GM18907 (cell line): ENCODE measurements around the gene ASIC4.

Source experiments
- ATAC-seq: cut with Tn5 transposase; IDR thresholded peaks from one replicate; pipeline ENCODE4 v1.9.1; 2021; ENCODE audit warnings: mild to moderate bottlenecking, moderate library complexity; ENCODE audit not compliant: unreplicated experiment

ASIC4 gene

DNA sequence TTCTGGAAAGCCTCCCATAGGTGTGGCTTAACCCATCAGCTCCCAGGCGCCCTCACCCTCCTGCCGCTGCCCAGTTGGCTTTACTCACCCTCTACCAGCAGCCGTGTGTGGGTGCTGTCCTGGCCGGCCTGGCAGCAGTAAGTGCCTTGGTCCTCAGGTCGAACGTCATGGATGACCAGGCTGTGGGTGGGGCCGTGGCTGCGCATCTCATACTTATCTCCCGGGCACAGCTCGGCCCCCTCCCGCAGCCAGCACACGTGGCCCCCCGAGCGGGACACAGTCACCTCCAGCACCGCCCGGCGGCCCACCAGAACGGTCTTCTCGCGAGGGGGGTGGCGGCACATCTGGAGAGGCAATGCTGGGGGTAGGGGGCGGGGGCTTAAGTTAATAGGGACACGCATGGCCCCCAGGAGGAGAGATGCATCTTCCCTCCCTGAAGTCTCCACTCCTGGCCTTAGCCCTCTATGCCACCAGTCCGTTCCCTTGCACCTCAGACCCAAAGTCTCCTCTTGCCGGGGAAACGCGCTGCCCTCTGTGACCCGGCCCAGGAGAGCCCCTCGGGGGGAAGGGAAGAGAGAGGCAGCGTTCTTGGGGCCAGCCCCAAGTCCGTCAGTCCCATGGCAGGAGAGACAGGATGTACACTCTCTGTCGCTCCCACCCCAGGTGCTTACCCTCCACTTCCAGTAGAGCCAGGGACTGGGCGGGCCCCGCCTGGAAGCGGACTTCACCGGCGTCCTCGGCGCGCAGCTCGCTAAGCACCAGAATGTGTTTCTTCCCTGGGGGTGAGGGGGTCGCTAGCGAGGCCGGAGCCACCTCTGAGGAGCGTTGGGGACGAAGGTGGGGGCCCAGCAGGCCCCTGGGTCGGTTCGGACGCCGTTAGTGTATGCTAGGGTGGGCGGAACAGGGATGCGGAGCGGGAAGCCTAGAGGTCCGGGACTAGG is 37.4 kb downstream of the ASIC4 start:
- ATAC-seq = peak; percentile 17

DNA sequence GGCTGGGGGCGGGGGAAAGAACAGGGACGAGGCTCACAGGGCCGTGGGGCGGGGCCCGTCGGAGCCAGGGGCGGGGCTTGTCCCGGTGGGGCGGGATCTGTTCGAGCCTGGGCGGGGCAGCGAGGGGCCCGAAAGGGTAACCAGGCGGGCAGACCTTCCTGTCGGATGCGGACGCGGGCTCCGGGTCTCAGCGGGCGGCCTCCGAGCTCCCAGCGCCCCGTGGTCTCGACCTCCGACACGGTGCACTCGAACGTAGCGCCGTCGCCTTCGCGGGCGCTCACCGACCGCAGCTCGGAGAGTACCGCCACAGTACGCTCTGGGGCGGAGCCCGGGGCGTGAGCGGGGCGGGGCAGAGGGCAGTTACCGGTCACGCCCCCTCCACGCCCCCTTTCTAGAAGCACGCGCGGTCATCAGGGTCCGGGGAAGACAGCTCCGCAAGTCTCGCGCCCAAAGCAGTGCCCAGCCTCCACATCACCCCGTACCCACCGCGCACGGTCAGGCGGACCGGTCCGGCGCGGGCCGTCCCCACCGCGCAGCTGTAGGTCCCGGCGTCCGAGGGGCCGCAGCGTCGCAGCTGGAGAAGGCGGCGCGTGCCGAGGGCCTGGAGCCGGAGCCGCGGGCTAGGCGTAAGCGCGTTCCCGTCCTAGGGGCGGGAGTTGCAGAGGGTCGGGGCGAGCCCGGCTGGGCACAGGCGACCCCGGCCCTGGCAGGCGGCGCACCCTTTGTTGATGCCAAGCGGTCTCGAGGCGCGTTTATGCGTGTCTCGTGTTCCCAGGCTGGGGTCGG is 38.3 kb downstream of the ASIC4 start:
- ATAC-seq = peak; percentile 91

DNA sequence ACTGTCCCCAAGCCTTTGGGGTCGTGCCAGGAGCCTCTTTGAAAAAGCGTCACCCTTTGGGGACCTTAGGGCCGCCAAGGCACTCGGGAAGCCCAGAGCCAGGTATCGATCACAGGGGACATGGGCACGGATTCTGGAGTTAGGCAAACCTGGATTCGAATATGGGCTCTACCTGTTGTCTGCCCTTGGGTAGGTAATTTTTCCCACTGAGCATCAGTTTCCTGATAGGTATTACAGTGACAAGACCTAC is 38.8 kb downstream of the ASIC4 start:
- no peak for ATAC-seq

DNA sequence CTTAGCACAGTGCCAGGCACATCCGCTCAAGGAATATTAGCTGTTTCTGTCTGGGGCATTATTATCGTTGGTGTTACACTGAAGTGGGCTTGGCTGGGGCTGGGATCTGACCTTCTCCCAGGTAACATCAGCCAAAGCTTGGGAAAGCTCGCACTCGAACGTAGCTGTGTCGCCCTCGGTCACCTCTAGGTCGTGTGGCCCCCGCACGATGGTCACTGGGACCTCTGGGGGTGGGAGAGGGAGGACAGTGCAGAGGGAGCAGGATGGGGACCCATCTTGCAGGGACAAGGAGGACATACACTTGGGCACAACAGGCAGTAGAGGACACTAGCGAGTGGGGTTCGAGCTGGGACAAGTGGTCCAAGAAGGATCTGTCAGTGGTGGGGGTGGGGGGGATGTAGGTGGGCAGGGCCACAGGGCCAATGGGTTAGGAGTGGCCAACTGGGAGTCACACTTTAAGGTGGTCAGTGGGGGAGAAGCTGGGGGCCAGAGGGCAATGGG is 39.2 kb downstream of the ASIC4 start:
- ATAC-seq = no peak

DNA sequence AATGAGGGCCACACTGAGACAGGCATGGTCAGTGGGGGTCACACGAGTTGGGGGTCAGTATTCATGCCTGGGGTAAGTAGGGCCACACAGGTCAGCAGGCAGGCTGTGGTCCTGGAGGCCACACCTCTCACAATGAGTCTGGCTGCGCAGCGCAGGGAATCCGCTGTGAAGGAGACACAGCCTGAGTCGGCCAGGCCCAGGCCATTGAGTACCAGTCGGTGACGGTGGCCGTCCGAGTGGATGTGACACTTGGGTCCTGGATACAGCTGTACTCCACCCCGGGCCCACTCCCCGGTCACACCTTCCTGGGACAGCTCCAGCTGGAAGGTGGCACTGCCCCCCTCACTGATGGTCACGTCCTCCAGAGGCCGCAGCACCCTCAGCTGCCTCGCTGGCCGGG is 40.1 kb downstream of the ASIC4 start:
- no peak for ATAC-seq

DNA sequence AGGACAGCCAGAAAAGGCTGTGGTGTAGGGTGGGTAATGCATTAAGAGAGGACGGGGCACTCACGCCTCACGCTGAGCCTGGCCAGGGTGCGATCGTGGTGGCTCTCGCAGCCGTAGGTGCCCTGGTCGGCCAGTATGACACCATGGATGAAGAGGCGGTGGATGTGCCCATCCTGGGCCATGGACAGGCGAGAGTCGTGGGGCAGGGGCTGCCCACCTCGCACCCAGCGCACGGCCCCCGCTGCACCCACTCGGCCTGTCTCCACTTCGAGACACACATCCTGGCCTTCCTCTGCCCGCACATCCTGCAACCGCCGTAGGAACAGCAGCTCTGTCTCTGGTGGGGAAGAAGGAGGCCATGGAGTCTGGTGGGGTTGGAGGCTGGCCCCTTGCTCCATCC is 41.7 kb downstream of the ASIC4 start:
- no peak for ATAC-seq

DNA sequence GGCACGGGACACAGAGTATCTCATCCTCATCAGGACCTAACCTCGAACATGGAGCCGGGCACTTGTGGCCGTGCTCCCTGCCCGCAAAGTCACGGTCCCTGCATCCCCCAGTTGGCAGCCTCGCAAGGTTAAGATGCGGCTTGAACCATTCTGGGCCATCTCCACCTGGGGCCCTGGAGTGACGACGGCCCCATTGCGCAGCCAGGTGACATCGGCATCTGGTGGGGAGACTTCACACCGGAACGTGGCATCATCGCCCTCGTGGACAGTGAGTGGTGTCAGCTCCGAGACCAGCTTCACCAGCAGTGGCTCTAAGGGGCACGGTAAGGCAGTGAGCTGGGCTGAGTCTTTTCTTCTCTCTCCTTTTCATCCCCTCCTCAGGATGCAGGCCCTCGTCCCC is 42.1 kb downstream of the ASIC4 start:
- no peak for ATAC-seq

DNA sequence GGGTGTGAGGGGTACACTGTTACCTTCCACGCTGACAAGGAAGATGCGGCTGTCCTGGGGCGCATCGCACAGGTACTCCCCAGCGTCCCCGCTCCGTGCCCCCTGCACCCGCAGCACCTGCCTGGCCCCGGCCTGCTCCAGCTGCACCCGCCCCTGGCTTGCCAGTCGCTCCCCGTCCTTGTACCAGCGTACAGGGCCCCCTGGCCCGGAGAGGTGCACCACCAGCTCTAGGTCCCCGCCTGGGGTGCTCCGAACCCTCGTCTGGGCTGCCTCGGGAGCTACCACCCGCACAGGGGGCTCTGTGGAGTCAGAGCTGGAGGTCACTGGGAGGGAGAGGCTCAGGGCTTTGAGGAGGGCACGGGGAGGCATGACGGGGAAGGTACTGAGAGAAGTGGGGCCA is 43.0 kb downstream of the ASIC4 start:
- ATAC-seq = no peak

DNA sequence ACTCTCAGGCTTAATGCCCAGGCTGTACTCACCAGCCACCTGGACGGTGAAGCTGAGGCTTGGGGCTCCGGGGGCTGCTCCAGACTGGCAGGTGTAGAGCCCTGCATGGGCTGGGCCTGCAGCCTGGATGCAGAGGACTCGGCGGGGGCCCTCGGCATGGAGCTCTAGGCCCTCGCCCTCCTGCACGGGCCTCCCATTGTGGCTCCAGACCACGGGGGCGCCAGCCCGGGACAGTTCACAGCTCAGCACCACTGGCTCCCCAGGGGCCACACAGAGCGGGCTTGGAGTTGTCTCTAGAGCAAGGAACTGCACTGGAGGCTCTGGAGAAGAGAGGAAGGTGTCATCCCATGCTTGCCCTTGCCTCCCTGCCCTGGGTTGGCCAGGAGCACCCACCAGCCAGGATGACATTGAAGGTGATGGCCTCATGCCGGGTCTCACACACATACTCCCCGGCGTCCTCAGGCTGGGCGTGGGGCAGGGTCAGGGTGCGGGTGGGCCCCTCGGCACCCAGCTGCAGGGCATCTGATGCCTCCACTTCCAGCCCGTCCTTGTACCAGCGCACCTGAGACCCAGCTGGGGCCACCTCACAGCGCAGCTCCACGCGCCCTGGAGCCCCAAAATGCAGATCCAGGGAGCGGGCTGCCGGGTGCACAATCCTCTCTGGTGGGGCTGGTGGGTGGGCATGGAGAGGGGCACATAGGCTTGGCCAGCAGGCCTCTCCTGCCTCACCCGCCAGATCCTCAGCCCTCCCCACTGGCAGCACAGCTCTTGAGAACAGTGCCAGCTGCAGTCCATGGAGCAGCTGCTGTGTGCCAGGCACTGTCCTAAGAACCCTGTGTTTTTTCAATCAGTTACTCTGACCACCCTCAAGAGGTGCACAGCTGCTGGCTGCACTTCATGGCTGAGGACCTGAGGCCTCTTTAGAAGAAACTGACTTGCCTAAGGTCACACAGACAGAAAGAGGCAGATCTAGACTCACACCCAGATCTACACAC is 43.8 kb downstream of the ASIC4 start:
- no peak for ATAC-seq

DNA sequence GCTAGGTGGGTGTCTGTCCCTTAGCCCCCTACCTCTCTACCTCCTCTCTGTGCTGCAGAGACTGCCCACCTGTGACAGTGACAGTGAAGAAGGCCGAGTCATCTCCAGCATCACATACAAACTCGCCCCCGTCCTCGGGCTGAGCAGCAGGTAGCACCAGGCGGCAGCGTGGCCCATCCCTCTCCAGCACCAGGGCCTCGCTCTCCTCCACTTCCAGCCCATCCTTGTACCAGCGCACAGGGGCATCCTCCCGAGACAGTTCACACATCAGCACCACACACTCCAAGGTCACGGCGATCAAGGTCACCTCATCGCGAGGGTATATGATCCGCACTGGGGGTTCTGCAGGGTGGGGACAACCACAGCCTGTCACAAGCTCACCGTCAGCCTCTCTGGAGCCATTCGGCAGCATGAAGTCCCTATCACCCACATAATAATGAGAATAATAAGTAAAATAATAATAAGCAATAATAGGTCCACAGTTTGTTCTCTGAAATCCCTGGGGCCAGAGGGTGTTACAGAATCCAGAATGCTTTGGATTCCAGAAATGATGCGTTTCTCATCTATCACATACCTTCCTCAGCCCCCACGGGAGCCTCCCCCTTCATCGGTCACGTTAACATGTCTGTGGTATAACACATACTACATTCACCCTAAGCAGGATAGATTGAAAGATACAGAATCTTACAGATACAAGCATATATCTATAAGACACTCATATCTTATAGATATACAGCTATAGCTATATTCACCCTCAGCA is 45.1 kb downstream of the ASIC4 start:
- ATAC-seq = no peak

DNA sequence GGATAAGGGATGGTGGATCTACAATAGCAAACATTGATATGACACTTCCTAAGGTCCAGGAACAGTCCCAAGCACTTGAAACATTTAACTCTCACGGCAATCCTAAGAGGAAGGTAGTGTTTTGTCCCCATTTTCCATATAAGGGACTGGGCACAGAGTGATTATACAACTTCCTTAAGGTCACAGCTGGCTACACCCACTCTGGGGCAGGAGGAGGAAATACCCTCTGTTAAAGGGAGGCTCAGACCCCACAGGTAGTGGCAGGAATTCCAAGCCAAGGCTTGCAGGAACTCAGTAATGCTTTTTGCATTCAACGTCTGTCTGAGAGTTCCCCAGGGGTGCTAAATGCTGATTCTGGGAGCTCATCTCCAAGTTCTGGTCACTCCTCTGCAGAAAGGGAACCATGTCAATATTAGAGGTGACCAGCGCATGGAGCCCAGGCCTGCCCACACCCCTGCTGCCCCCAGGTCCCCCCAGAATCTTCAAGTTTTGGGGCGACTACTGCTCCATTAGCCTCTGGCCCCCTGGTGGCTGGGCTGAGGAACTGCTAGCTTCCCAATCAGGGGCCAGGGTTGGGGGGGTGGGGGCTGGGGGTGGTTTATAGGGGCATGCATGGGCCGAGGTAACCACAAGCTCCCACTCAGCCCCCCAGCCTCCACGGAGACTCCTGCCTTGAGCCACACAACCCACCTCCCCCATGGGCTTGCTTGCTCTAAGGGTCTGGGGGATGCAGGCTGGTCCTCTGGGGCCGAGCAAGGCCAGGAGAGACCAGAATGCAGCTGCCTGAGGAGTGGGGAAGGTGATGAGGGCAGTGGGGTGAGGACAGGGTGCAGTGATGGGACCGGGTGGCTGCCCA is 46.0 kb downstream of the ASIC4 start:
- no peak for ATAC-seq

DNA sequence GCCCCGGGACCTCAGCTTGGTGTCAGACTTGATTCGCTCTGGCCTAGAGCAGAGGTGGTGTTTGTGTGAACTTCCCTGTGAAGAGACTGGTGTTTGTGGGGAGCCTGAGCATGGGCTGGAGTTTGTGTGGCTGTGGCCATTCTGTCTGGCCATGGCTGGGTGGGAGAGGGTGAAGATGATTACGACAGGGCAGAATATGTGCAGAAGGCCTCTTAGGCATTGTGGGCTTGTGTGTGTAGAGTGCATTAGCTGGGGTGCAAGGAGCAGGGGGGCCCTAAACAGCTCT is 46.6 kb downstream of the ASIC4 start:
- ATAC-seq = no peak

DNA sequence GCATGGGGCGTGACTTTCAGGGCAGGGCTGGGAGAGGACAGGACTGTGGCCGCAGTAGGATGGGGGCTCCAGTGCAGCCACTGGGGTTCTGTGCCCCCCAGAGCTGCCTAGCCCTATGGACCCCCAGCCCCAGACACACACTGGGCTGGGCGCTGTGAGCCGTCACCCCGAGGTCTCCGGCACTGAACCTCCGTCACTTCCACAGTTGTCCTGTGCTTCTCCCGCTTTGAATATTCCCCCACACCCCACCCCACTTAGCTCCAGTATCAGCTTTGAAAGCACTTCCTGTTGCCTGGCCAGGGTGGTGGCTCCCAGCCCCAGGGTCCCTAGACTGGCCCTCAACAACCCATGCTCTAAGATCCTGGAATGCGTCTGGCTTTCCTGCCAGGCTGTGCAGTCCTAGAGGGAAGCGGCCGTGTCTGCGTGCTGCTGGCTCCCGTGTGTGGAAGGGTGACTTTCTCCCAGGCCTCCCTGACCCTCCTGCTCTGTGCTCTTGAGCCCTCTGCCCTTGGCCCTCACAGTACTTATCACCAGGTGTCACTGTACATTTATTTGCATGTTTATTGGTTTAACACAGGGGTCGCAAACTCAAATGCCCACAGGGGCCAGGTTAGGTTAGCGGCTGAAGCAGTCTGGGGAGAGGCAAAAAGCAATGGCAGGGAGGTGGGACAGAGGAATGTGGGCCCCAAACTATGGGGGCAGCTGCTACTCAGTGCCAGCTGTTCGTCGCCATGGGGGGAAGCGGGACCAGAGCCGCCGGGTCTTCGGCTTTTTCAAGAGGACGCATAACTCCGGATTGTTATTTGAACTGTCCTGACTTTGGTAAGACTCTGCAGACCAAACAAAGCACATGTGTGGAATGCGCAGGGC is 47.1 kb downstream of the ASIC4 start:
- ATAC-seq = no peak

DNA sequence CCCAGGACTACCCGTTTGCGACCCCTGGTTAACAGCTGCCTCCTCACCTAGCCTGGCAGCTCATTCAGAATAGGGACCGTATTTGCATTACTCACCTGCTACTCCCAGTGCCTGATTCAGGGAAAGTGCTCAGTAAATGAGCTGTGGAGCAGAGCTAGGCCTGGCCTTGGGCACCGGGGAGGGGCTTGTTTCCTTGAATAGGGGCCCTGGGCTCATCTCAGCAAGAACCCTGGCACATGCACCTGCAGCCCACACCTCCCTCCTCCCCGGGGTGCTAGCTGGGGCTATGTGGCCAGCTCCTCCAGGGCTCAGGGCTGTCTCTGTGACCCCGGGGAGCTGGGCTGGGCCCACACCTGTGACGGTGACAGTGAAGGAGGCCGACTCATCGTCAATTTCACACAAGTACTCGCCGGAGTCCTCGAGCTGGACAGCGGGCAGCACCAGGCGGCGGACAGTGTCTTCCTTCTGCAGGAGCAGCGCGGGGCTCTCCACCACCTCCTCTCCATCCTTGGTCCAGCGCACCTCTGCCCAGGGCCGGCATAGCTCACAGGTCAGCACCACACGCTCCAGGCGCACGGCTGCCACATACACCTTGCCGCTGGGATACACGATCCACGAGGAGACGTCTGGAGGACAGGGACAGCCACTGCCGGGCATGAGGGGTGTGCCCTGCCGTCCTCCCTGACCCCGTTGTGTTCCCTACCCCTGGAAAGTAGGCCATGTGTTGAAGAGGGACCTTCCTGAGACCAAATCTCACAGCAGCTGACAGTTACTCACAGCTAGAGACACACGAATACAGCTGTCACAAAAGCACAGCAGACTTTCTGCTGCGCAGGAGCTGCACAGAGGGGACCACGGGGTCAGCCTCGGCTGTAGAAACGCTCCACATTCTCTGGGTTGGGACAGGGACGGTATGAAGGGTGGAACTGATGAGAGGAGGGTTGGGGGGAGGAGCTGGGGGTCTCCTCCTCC is 48.1 kb downstream of the ASIC4 start:
- ATAC-seq = no peak

DNA sequence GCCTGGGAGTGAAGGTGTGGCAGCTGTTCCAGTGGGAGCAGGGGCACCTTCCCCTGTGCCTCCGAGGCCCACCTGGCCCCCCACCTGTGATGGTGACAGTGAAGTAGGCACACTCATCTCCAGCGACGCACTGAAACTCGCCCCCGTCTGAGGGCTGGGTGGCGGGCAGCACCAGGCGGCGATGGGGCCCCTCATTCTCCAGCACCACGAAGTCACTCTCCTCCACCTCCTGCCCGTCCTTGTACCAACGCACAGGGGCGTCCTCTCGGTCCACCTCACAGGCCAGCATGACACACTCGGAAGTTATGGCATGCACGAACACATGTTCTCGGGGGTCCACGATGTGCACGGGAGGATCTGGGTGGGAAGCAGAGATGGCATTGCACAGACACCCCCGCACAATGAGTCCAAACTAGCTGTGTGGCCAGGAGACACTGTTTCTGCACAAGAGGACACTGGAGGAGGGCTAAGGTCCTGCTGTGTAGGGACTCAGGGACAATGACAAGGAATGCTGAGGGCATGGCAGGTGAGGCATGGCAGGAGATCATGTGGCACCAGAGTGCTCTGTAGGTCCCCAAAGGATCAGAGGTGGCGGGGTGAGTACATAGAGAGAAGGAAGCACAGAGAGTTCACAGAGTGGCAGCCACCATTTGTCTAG is 49.1 kb downstream of the ASIC4 start:
- no peak for ATAC-seq

DNA sequence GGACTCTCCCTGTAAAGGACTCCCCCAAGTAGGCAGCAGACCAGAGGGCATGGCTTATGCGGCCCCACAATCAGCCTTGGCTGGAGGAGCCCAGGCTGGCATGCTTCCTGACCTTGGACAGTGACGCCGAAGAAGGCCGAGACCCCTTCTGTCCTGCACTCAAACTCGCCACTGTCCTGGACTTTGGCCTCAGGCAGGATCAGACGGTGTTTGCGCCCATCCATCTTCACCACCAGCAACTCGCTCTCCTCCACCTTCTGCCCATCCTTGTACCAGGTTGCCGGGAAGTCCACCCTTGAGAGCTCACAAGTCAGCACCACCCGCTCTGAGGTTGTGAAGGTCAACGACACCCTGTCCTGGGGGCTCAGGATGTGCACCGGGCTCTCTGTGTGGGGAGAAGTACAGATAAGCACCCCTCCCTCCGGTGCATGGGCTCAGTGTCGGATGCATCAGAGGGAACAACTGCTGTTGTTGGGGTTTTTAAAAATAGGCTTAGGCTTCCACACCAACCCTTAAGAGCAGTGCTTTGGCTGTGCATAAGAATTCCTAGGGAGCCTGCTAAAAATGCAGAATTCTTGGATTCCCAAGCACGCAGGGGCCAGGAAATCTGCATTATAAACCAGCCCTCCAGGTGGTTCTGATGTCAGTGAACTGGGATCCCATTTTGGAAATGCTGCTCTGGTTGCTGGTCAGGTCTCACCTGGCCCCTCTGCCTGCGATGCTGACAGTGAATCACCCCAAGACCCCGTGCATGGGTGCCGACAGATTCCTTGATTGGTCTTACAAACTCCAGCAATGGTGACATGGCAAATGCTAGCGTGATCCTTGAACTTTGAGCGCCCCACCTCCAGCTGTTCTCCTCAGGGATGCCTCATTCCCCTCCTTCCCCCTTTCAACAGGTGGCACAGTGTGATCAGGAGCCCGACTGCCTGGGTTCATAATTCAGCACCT is 51.1 kb downstream of the ASIC4 start:
- ATAC-seq = no peak
